OCI-LY3 (cell line): ENCODE measurements around the gene CAMK1G.

Experiments
- CTCF ChIP-seq: fragments of 200-600, 300-600 bp; sonication (generic); IDR thresholded peaks from 2 replicates; pipeline ENCODE4 v1.5.1; 2014; ENCODE audit warnings: antibody characterized with exemption, low read length, low read depth
- EZH2phosphoT487 ChIP-seq: fragments of 200-600 bp; shearing (Covaris generic); IDR thresholded peaks from 2 replicates; pipeline ENCODE4 v1.6.1; 2018; ENCODE audit warnings: antibody characterized with exemption, mixed run types, low read depth

GRCh38 chr1:209552406-209553264 lies 30.9 kb upstream of the CAMK1G start:
- no peak for TF ChIP-seq CTCF
- no peak for TF ChIP-seq EZH2phosphoT487
